Measurements from ENCODE around the gene PMVK.
"Not testable (repeated sequence)": the region's sequence is repeated elsewhere in the genome, so short reads cannot be mapped to it uniquely, and the experiment has no call there.

The PMVK gene

GRCh38 chr1:154911691-154912550 is 24.6 kb downstream of the PMVK start:
- DNase-seq, result peak; percentile 37

GRCh38 chr1:154910851-154911250 is 25.7 kb downstream of the PMVK start:
- no peak for DNase-seq

- DNase-seq, result no peak
Observed at GRCh38 chr1:154908937-154909336, 27.6 kb downstream of the PMVK start.

- not testable (repeated sequence) for DNase-seq
Observed at GRCh38 chr1:154908129-154908528, 28.4 kb downstream of the PMVK start.

- DNase-seq, result no peak
Observed at GRCh38 chr1:154906621-154907081, 29.9 kb downstream of the PMVK start.

- DNase-seq, result no peak
Observed at GRCh38 chr1:154902938-154903566, 33.5 kb downstream of the PMVK start.

GRCh38 chr1:154901591-154901990 is 34.9 kb downstream of the PMVK start:
- no peak for DNase-seq

GRCh38 chr1:154899041-154899440 is 37.5 kb downstream of the PMVK start:
- DNase-seq, result no peak

GRCh38 chr1:154896771-154897286 is 39.7 kb downstream of the PMVK start:
- DNase-seq, result no peak

- no peak for DNase-seq
Observed at GRCh38 chr1:154895798-154896197, 40.7 kb downstream of the PMVK start.

GRCh38 chr1:154891452-154891851 is 45.1 kb downstream of the PMVK start:
- DNase-seq, result no peak

- no peak for DNase-seq
Observed at GRCh38 chr1:154888757-154889156, 47.8 kb downstream of the PMVK start.

GRCh38 chr1:154886281-154887015 is 50.1 kb downstream of the PMVK start:
- no peak for DNase-seq

- DNase-seq, result peak; percentile 45
Observed at GRCh38 chr1:154884869-154885701, 51.4 kb downstream of the PMVK start.

GRCh38 chr1:154883919-154884868 is 52.3 kb downstream of the PMVK start:
- DNase-seq, result no peak

- DNase-seq, result no peak
Observed at GRCh38 chr1:154881820-154882535, 54.5 kb downstream of the PMVK start.

GRCh38 chr1:154880671-154881070 is 55.8 kb downstream of the PMVK start:
- DNase-seq, result no peak

GRCh38 chr1:154879038-154879421 is 57.5 kb downstream of the PMVK start:
- DNase-seq, result no peak

- DNase-seq, result peak; percentile 50
Observed at GRCh38 chr1:154878371-154879037, 58.0 kb downstream of the PMVK start.
